Osteoblast (primary cell): Measurements from ENCODE around the gene MEF2B. TPM values are rescaled to one million over a fixed set of nuclear protein-coding genes. Genes with fewer than 3 reads are reported as not detected.
A peak's percentile ranks its signal among the peaks of the same experiment; 100 is the strongest.

Source experiments
- DNase-seq: peaks from one replicate; pipeline ENCODE4 v3.0.0; 2011; ENCODE audit warnings: low spot score, mixed read lengths; ENCODE audit not compliant: insufficient read length; ENCODE audit errors: missing footprints
- H2AFZ ChIP-seq: 2 replicates; pipeline ENCODE4 v1.6.0; 2011; ENCODE audit warnings: mild to moderate bottlenecking, low read length
- H3K27ac ChIP-seq: 2 replicates; pipeline ENCODE4 v1.5.1; 2011; ENCODE audit warnings: mild to moderate bottlenecking, low read depth, low read length, moderate library complexity
- H3K27me3 ChIP-seq: 2 replicates; pipeline ENCODE4 v1.6.0; 2012; ENCODE audit warnings: mild to moderate bottlenecking, control low read depth, inconsistent platforms, low read length, moderate library complexity; ENCODE audit not compliant: insufficient read depth
- H3K36me3 ChIP-seq: 2 replicates; pipeline ENCODE4 v1.5.1; 2011; ENCODE audit warnings: mild to moderate bottlenecking, low read length, control low read depth, moderate library complexity; ENCODE audit not compliant: insufficient read depth
- H3K4me1 ChIP-seq: 2 replicates; pipeline ENCODE4 v1.5.1; 2011; ENCODE audit warnings: mild to moderate bottlenecking, low read length, control low read depth, moderate library complexity; ENCODE audit not compliant: insufficient read depth
- H3K4me2 ChIP-seq: 2 replicates; pipeline ENCODE4 v1.6.0; 2011; ENCODE audit warnings: mild to moderate bottlenecking, low read length; ENCODE audit not compliant: insufficient read depth
- H3K4me3 ChIP-seq: fragments of 200-600 bp; sonication (generic); 3 replicates; pipeline ENCODE4 v1.5.1; 2012; ENCODE audit warnings: mild to moderate bottlenecking, low read length, inconsistent platforms; ENCODE audit not compliant: insufficient read depth
- H3K79me2 ChIP-seq: 2 replicates; pipeline ENCODE4 v1.6.0; 2012; ENCODE audit warnings: mild to moderate bottlenecking, low read length, control low read depth, inconsistent platforms; ENCODE audit not compliant: insufficient read depth
- H3K9me3 ChIP-seq: 2 replicates; pipeline ENCODE4 v1.5.1; 2011; ENCODE audit warnings: low read depth, low read length, control low read depth
- H4K20me1 ChIP-seq: 2 replicates; pipeline ENCODE4 v1.6.0; 2012; ENCODE audit warnings: mild to moderate bottlenecking, low read length, control low read depth; ENCODE audit not compliant: insufficient read depth
- CTCF ChIP-seq: IDR thresholded peaks from 2 replicates; pipeline ENCODE4 v1.5.1; 2011; ENCODE audit warnings: mild to moderate bottlenecking, low read depth, low read length, moderate library complexity; ENCODE audit errors: extremely low read depth
- total RNA-seq: library from RNA; depleted of rRNA; stranded (reverse); fragments of >200 nt; gene quantifications from 2 replicates; pipeline ENCODE4 v1.2.3, GENCODE V29; 2012

Gene MEF2B
- total RNA-seq, 1 donor = 0.36 TPM

- H3K9me3 ChIP-seq = no peaks in the 10 kb centered on the region
- H3K4me2 ChIP-seq = no peak overlapping the region
- peaks cover 24% of the 10 kb centered on the region for H3K27me3 ChIP-seq
- H3K27ac ChIP-seq = no peak overlapping the region
- no peaks in the 10 kb centered on the region for H3K36me3 ChIP-seq
- peaks cover 7% of the 10 kb centered on the region for H4K20me1 ChIP-seq
- no peaks in the 10 kb centered on the region for H3K4me1 ChIP-seq
- DNase-seq = peak; percentile 88
- H3K79me2 ChIP-seq = no peaks in the 10 kb centered on the region
- TF ChIP-seq CTCF = no peak
- H3K4me3 ChIP-seq = no peak overlapping the region
- no peak overlapping the region for H2AFZ ChIP-seq
Measured at GRCh38 chr19:19214892-19215291, 44.8 kb upstream of the MEF2B start.

- Histone ChIP-seq H3K79me2 (no peaks in the 10 kb centered on the region), H3K4me1 (no peaks in the 10 kb centered on the region), H2AFZ (no peak overlapping the region), H3K36me3 (no peaks in the 10 kb centered on the region), H3K4me3 (no peak overlapping the region), H3K27ac (no peak overlapping the region), H4K20me1 (peaks cover 7% of the 10 kb centered on the region), H3K4me2 (no peak overlapping the region), H3K27me3 (peaks cover 24% of the 10 kb centered on the region), H3K9me3 (no peaks in the 10 kb centered on the region)
- TF ChIP-seq CTCF = no peak
- peak; percentile 49 for DNase-seq
Measured at GRCh38 chr19:19214159-19214490, 44.1 kb upstream of the MEF2B start.

- no peaks in the 10 kb centered on the region for H3K4me1 ChIP-seq
- DNase-seq = peak; percentile 48
- H3K36me3 ChIP-seq = no peaks in the 10 kb centered on the region
- peaks cover 7% of the 10 kb centered on the region for H4K20me1 ChIP-seq
- TF ChIP-seq CTCF = no peak
- no peaks in the 10 kb centered on the region for H3K79me2 ChIP-seq
- peaks cover 24% of the 10 kb centered on the region for H3K27me3 ChIP-seq
- H3K9me3 ChIP-seq = no peaks in the 10 kb centered on the region
- no peak overlapping the region for H3K4me3 ChIP-seq
- H3K27ac ChIP-seq = no peak overlapping the region
- no peak overlapping the region for H2AFZ ChIP-seq
- no peak overlapping the region for H3K4me2 ChIP-seq
Measured at GRCh38 chr19:19213426-19214158, 43.5 kb upstream of the MEF2B start.

GRCh38 chr19:19212916-19213315 lies 42.9 kb upstream of the MEF2B start:
- Histone ChIP-seq H3K9me3 (no peaks in the 10 kb centered on the region), H3K4me2 (no peak overlapping the region), H2AFZ (no peak overlapping the region), H3K27me3 (peaks cover 24% of the 10 kb centered on the region), H3K4me1 (no peaks in the 10 kb centered on the region), H3K27ac (no peak overlapping the region), H4K20me1 (peaks cover 7% of the 10 kb centered on the region), H3K4me3 (no peak overlapping the region), H3K79me2 (no peaks in the 10 kb centered on the region), H3K36me3 (no peaks in the 10 kb centered on the region)
- TF ChIP-seq CTCF = no peak
- DNase-seq = peak; percentile 66
